Esophagus squamous epithelium (tissue), 4 donors: ENCODE data around the gene RAB36.

Experiments
- POLR2A ChIP-seq, 4 donors: fragments of 450-650 bp; IDR thresholded peaks; one replicate each; pipeline ENCODE4 v1.6.1; 2017; ENCODE audit warnings: antibody characterized with exemption in 4 of 4, mild to moderate bottlenecking in 4 of 4, moderate library complexity in 3 of 4
- TF ChIP-seq, protein P1 (sequence below), 6 experiments: fragments of 450-650 bp in 4 of 6; fragments of 200-600 bp in 2 of 6; sonication (generic) in 2 of 6; IDR thresholded peaks; one replicate each; pipeline ENCODE4 v1.5.1; 2016 to 2019; ENCODE audit warnings: antibody characterized with exemption in 6 of 6, mild to moderate bottlenecking in 4 of 6, moderate library complexity in 4 of 6

DNA sequence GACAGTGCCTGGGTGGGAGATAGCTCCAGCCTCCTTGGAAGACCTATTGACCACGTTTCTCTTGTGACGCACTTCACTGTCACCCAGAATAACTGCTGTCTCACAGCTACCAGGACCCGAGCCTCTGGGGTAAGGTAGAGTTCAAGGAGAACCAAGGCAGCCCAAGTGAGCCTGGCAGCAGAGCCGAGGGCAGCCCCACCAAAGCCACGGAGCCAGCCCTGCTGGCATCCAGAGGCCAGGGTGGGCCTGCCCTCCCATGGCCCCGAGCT is 36.3 kb upstream of the RAB36 start:
- no peak for TF ChIP-seq POLR2A (IDR thresholded peaks at IDR 0.05)
- TF ChIP-seq, protein P1, sequence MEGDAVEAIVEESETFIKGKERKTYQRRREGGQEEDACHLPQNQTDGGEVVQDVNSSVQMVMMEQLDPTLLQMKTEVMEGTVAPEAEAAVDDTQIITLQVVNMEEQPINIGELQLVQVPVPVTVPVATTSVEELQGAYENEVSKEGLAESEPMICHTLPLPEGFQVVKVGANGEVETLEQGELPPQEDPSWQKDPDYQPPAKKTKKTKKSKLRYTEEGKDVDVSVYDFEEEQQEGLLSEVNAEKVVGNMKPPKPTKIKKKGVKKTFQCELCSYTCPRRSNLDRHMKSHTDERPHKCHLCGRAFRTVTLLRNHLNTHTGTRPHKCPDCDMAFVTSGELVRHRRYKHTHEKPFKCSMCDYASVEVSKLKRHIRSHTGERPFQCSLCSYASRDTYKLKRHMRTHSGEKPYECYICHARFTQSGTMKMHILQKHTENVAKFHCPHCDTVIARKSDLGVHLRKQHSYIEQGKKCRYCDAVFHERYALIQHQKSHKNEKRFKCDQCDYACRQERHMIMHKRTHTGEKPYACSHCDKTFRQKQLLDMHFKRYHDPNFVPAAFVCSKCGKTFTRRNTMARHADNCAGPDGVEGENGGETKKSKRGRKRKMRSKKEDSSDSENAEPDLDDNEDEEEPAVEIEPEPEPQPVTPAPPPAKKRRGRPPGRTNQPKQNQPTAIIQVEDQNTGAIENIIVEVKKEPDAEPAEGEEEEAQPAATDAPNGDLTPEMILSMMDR (IDR thresholded peaks at IDR 0.05): no peak
